SK-N-SH (cell line): Measurements from ENCODE around the gene ZNF184. TPM values are rescaled to one million over a fixed set of nuclear protein-coding genes. Genes with fewer than 3 reads are reported as not detected.

ENCODE experiments used
- CTCF ChIA-PET: fragments of 300-600, 350-600 bp; formaldehyde crosslinking; extraction: SDS; loops from one replicate; lab custom pipeline; 2021; lab: Yijun Ruan, JAX
- POLR2A ChIA-PET: fragments of 350-600 bp; sonication (Branson Sonifier 250); formaldehyde crosslinking; extraction: SDS; loops from one replicate; lab custom pipeline; 2020; ENCODE audit warnings: antibody characterized with exemption, inconsistent platforms; lab: Yijun Ruan, JAX
- DNase-seq: peaks from one replicate; pipeline ENCODE4 v3.0.0; 2012
- H2AFZ ChIP-seq: fragments of 200-600 bp; sonication (generic); 2 replicates; pipeline ENCODE4 v1.8.1; 2016; ENCODE audit warnings: antibody characterized with exemption, mild to moderate bottlenecking, low read depth
- H3F3A ChIP-seq: fragments of 200-600 bp; sonication (generic); replicated peaks from 2 replicates; pipeline ENCODE3; 2016; ENCODE audit warnings: antibody characterized with exemption, mild to moderate bottlenecking; ENCODE audit not compliant: insufficient read depth
- H3K27ac ChIP-seq, 2 experiments: fragments of 200-500 bp in 1 of 2; fragments of 200-600 bp in 1 of 2; sonication (Bioruptor generic) in 1 of 2; sonication (generic), shearing (Covaris generic) in 1 of 2; 2 replicates each; pipeline versions ENCODE4 v1.5.1 to v1.6.1; 2014 to 2016; ENCODE audit warnings: low read depth in 2 of 2, inconsistent platforms in 1 of 2, low read length in 1 of 2, mild to moderate bottlenecking in 1 of 2, mixed read lengths in 1 of 2
- H3K27me3 ChIP-seq: fragments of 200-600 bp; sonication (generic), shearing (Covaris generic); 2 replicates; pipeline ENCODE4 v1.6.1; 2016; ENCODE audit warnings: mixed run types; ENCODE audit not compliant: insufficient read depth
- H3K36me3 ChIP-seq, 2 experiments: fragments of 200-500 bp in 1 of 2; fragments of 200-600 bp in 1 of 2; sonication (Bioruptor generic) in 1 of 2; sonication (generic) in 1 of 2; replicated peaks in 1 of 2; 2 replicates each; pipeline versions ENCODE3 to v1.5.1; 2014 to 2016; ENCODE audit warnings: low read length in 1 of 2, mild to moderate bottlenecking in 1 of 2; ENCODE audit not compliant: insufficient read depth in 2 of 2, control insufficient read depth in 1 of 2
- H3K4me1 ChIP-seq, 2 experiments: fragments of 200-500 bp in 1 of 2; fragments of 200-600 bp in 1 of 2; sonication (Bioruptor generic) in 1 of 2; sonication (generic), shearing (Covaris generic) in 1 of 2; 2 replicates each; pipeline versions ENCODE4 v1.5.1 to v1.6.1; 2014 to 2016; ENCODE audit warnings: low read depth in 1 of 2, low read length in 1 of 2, mixed run types in 1 of 2; ENCODE audit not compliant: insufficient read depth in 2 of 2, control insufficient read depth in 1 of 2
- H3K4me2 ChIP-seq: fragments of 200-600 bp; sonication (generic), shearing (Covaris generic); 2 replicates; pipeline ENCODE4 v1.6.1; 2017; ENCODE audit warnings: mixed run types
- H3K4me3 ChIP-seq, 2 experiments: fragments of 200-500 bp in 1 of 2; fragments of 200-600 bp in 1 of 2; sonication (Bioruptor generic) in 1 of 2; sonication (generic), shearing (Covaris generic) in 1 of 2; 2 replicates each; pipeline versions ENCODE4 v1.5.1 to v1.8.1; 2014 to 2016; ENCODE audit warnings: low read depth in 2 of 2, inconsistent platforms in 1 of 2, low read length in 1 of 2, mild to moderate bottlenecking in 1 of 2, mixed read lengths in 1 of 2, moderate library complexity in 1 of 2
- H3K79me2 ChIP-seq: fragments of 200-600 bp; sonication (generic); 2 replicates; pipeline ENCODE4 v1.8.1; 2017; ENCODE audit warnings: mild to moderate bottlenecking; ENCODE audit not compliant: insufficient read depth
- H3K9ac ChIP-seq: fragments of 200-600 bp; sonication (generic); 2 replicates; pipeline ENCODE4 v1.6.1; 2017; ENCODE audit warnings: mixed run types
- H3K9me2 ChIP-seq: fragments of 200-600 bp; sonication (generic); 2 replicates; pipeline ENCODE4 v1.6.1; 2017; ENCODE audit warnings: mixed run types
- H3K9me3 ChIP-seq: fragments of 200-600 bp; sonication (generic); 2 replicates; pipeline ENCODE4 v1.6.1; 2017; ENCODE audit warnings: mixed run types, mild to moderate bottlenecking, moderate library complexity
- H4K20me1 ChIP-seq: fragments of 200-600 bp; sonication (generic); 2 replicates; pipeline ENCODE4 v1.6.1; 2017; ENCODE audit warnings: mild to moderate bottlenecking, mixed run types; ENCODE audit not compliant: insufficient read depth
- CHD2 ChIP-seq: fragments of 150-350 bp; IDR thresholded peaks from 2 replicates; pipeline ENCODE4 v1.6.1; 2018; ENCODE audit warnings: low read length; ENCODE audit not compliant: partially characterized antibody
- ELF1 ChIP-seq: IDR thresholded peaks from 2 replicates; pipeline ENCODE4 v1.4.0; 2012
- EP300 ChIP-seq, 2 experiments: IDR thresholded peaks; 2 replicates each; pipeline versions ENCODE4 v1.4.0 to v1.6.1; 2012; ENCODE audit warnings: borderline replicate concordance in 1 of 2, low read depth in 1 of 2, low read length in 1 of 2
- EZH2phosphoT487 ChIP-seq: fragments of 200-600 bp; sonication (generic); IDR thresholded peaks from 2 replicates; pipeline ENCODE4 v1.6.1; 2017; ENCODE audit warnings: low read depth, mixed run types, mild to moderate bottlenecking, antibody characterized with exemption, moderate library complexity, borderline replicate concordance
- FOSL2 ChIP-seq: IDR thresholded peaks from 2 replicates; pipeline ENCODE4 v1.4.0; 2012; ENCODE audit warnings: low read depth, mild to moderate bottlenecking, moderate library complexity, borderline replicate concordance
- FOXJ3 ChIP-seq: sonication (generic); formaldehyde crosslinking; IDR thresholded peaks from 2 replicates; pipeline ENCODE4 v1.5.1; 2020; ENCODE audit warnings: mild to moderate bottlenecking, missing genetic modification reagents
- JUND ChIP-seq: IDR thresholded peaks from 2 replicates; pipeline ENCODE4 v1.4.0; 2012
- MAX ChIP-seq: IDR thresholded peaks from 2 replicates; pipeline ENCODE4 v1.4.0; 2012; ENCODE audit warnings: low read depth
- MXI1 ChIP-seq: IDR thresholded peaks from 2 replicates; pipeline ENCODE4 v1.6.1; 2012; ENCODE audit warnings: mild to moderate bottlenecking, low read depth, low read length, improper control_type of control experiment
- NRF1 ChIP-seq: IDR thresholded peaks from 2 replicates; pipeline ENCODE4 v1.6.1; 2012; ENCODE audit warnings: low read depth, mild to moderate bottlenecking, low read length
- POLR2AphosphoS5 ChIP-seq: IDR thresholded peaks from 2 replicates; pipeline ENCODE4 v1.6.1; 2012; ENCODE audit warnings: low read depth, low read length
- RAD21 ChIP-seq: IDR thresholded peaks from 2 replicates; pipeline ENCODE4 v1.6.1; 2012; ENCODE audit warnings: mild to moderate bottlenecking, low read length
- RFX5 ChIP-seq: IDR thresholded peaks from 2 replicates; pipeline ENCODE4 v1.6.1; 2012; ENCODE audit warnings: mild to moderate bottlenecking, improper control_type of control experiment, low read length
- TCF12 ChIP-seq: IDR thresholded peaks from 2 replicates; pipeline ENCODE4 v1.4.0; 2012
- TEAD4 ChIP-seq: IDR thresholded peaks from 2 replicates; pipeline ENCODE4 v1.4.0; 2012; ENCODE audit warnings: mild to moderate bottlenecking, borderline replicate concordance; ENCODE audit not compliant: insufficient read depth
- USF1 ChIP-seq: IDR thresholded peaks from 2 replicates; pipeline ENCODE4 v1.4.0; 2012; ENCODE audit warnings: low read depth, borderline replicate concordance
- USF2 ChIP-seq: fragments of 150-350 bp; IDR thresholded peaks from 2 replicates; pipeline ENCODE4 v1.6.1; 2017; ENCODE audit warnings: antibody characterized with exemption, low read length, low read depth, borderline replicate concordance
- YY1 ChIP-seq: IDR thresholded peaks from 2 replicates; pipeline ENCODE4 v1.4.0; 2012; ENCODE audit warnings: low read depth, mild to moderate bottlenecking
- WGBS: methylation state at CpG from one replicate; pipeline ENCODE4 v1.1.6; 2017; ENCODE audit warnings: low lambda C conversion rate; 5-methylcytosine and 5-hydroxymethylcytosine counted together
- polyA plus RNA-seq, 3 experiments: library from polyadenylated mRNA; depleted of rRNA; stranded (reverse); fragments of >200 nt; gene quantifications; 2 replicates each; pipeline ENCODE4 v1.2.3, GENCODE V29; 2012

The ZNF184 gene
- polyA plus RNA-seq, 1 of the 3 experiments (the other 2 are of a cell fraction): 1.6 TPM

- H3K4me1 ChIP-seq: peaks cover 0 to 7% of the 10 kb centered on the region in 2 experiments; a peak in 2 of 4 replicates
- peak overlapping the region; percentile 70; the same call in 1 of the 2 replicates for H3K4me2 ChIP-seq
- H3K9ac ChIP-seq: no peak overlapping the region
- H3K36me3 ChIP-seq: no peaks in the 10 kb centered on the region
- peaks cover 15% of the 10 kb centered on the region for H3F3A ChIP-seq
- TF ChIP-seq JUND: no peak
- no peak for TF ChIP-seq RAD21
- TF ChIP-seq USF2: no peak
- no peak for TF ChIP-seq POLR2AphosphoS5
- TF ChIP-seq TCF12: no peak
- TF ChIP-seq ELF1: no peak
- no peak for TF ChIP-seq MAX
- TF ChIP-seq FOXJ3: no peak
- no peak for TF ChIP-seq FOSL2
- TF ChIP-seq NRF1: no peak
- no peak for TF ChIP-seq CHD2
- no peak for TF ChIP-seq EP300 (IDR thresholded peaks at IDR 0.05; ENCODE audit: borderline replicate concordance in 1 of 2, low read depth in 1 of 2, low read length in 1 of 2)
- TF ChIP-seq USF1: no peak
- TF ChIP-seq EZH2phosphoT487: no peak
- no peak for TF ChIP-seq MXI1
- no peak for TF ChIP-seq YY1
- no peak for TF ChIP-seq TEAD4
- TF ChIP-seq RFX5: no peak
- no peaks in the 10 kb centered on the region for H3K27me3 ChIP-seq
- no peaks in the 10 kb centered on the region for H4K20me1 ChIP-seq
- DNase-seq: no peak
- H3K4me3 ChIP-seq: no peak overlapping the region
- WGBS: 94% methylated on average over 8 of the region's 8 CpGs
- no peak overlapping the region for H3K27ac ChIP-seq
- H3K9me2 ChIP-seq: no peaks in the 10 kb centered on the region
- ChIA-PET CTCF (interaction anchor here (2.2 kb wide), 1 partner anchor 300 kb away, joined by 6 read pairs; no protein-coding TSS in a partner anchor), POLR2A (no interaction called here)
- H3K79me2 ChIP-seq: no peaks in the 10 kb centered on the region
- no peaks in the 10 kb centered on the region for H3K9me3 ChIP-seq
- H2AFZ ChIP-seq: no peak overlapping the region
These were observed 4.6 kb upstream of the ZNF184 start for GRCh38 chr6:27477318-27478013.
